ENCODE measurements around the gene SERPINA1. TPM values are rescaled to one million over a fixed set of nuclear protein-coding genes. Genes with fewer than 3 reads are reported as not detected.

SERPINA1 gene
- total RNA-seq, 3 donors from 2014 or later (not counting 1 experiment from before 2014, with no cell fraction given): 12.7 to 65.3 (median 48.3) TPM

Other genes starting within 250 kb of the SERPINA1 start
- gene PPP4R4, start 214.3 kb downstream of the SERPINA1 start, total RNA-seq: under 1 TPM in 2 of 3 donors, not detected in 1; 0.52 to 0.58 TPM
- not detected for gene SERPINA10, start 95.3 kb downstream of the SERPINA1 start, total RNA-seq
- gene SERPINA6, start 65.3 kb downstream of the SERPINA1 start, total RNA-seq: not detected
- gene SERPINA2, start 21.9 kb downstream of the SERPINA1 start, total RNA-seq: not detected
- gene SERPINA11, start 64.2 kb upstream of the SERPINA1 start, total RNA-seq: not detected
- gene SERPINA9, start 87.6 kb upstream of the SERPINA1 start, total RNA-seq: not detected
- gene SERPINA12, start 120.9 kb upstream of the SERPINA1 start, total RNA-seq: not detected
- gene SERPINA4, start 172.8 kb upstream of the SERPINA1 start, total RNA-seq: not detected
- gene SERPINA5, start 192.8 kb upstream of the SERPINA1 start, total RNA-seq: not detected
- gene SERPINA3, start 223.8 kb upstream of the SERPINA1 start, total RNA-seq: not detected

Measured in natural killer cell (primary cell).